WERI-Rb-1 (cell line): Measurements from ENCODE around the gene KRTAP10-2.
"Not testable (repeated sequence)": the region's sequence is repeated elsewhere in the genome, so short reads cannot be mapped to it uniquely, and the experiment has no call there.

Experiments used
- DNase-seq: peaks from one replicate; pipeline ENCODE4 v3.0.0-alpha.2; 2020
- H3K27ac ChIP-seq: fragments of 250-450 bp; sonication (Bioruptor Pico); 2 replicates; pipeline ENCODE4 v1.5.1; 2020; ENCODE audit warnings: mild to moderate bottlenecking, moderate library complexity
- H3K27me3 ChIP-seq: fragments of 250-450 bp; sonication (Bioruptor Pico); 2 replicates; pipeline ENCODE4 v1.5.1; 2021; ENCODE audit warnings: mild to moderate bottlenecking, low read depth, moderate library complexity; ENCODE audit not compliant: insufficient read depth, severe bottlenecking
- H3K36me3 ChIP-seq: fragments of 250-450 bp; sonication (Bioruptor Pico); 2 replicates; pipeline ENCODE4 v1.5.1; 2020; ENCODE audit warnings: mild to moderate bottlenecking, moderate library complexity
- H3K4me3 ChIP-seq: 2 replicates; pipeline ENCODE4 v1.5.1; 2011; ENCODE audit warnings: low read depth, mild to moderate bottlenecking, control low read depth, low read length
- H3K9me3 ChIP-seq: fragments of 250-450 bp; sonication (Bioruptor Pico); 2 replicates; pipeline ENCODE4 v1.5.1; 2021; ENCODE audit warnings: mild to moderate bottlenecking, moderate library complexity; ENCODE audit not compliant: severe bottlenecking
- TF ChIP-seq, protein P1 (sequence below): IDR thresholded peaks from 2 replicates; pipeline ENCODE4 v1.5.1; 2011; ENCODE audit warnings: low read depth, mild to moderate bottlenecking, control low read depth, inconsistent platforms, low read length

KRTAP10-2 gene

DNA sequence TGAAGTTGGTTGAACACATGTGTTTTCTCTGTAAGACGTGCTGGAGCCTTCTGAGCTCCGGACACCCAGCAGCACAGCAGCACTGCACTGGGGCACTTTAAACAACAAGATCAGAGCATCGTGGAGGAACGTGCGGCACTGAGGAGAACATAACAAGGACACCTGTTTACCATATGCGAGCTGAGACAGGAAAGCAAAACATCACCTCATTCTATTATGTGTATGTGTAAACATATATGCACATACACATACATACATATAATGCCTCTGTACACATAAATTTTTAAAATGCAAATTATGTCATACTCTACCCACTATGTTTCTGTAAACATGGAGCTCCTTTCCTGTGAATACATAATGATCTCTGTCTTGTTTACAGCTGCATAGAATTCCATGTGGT, 44.2 kb upstream of the KRTAP10-2 start:
- DNase-seq = no peak
- no peak overlapping the region for H3K4me3 ChIP-seq
- TF ChIP-seq, protein P1, sequence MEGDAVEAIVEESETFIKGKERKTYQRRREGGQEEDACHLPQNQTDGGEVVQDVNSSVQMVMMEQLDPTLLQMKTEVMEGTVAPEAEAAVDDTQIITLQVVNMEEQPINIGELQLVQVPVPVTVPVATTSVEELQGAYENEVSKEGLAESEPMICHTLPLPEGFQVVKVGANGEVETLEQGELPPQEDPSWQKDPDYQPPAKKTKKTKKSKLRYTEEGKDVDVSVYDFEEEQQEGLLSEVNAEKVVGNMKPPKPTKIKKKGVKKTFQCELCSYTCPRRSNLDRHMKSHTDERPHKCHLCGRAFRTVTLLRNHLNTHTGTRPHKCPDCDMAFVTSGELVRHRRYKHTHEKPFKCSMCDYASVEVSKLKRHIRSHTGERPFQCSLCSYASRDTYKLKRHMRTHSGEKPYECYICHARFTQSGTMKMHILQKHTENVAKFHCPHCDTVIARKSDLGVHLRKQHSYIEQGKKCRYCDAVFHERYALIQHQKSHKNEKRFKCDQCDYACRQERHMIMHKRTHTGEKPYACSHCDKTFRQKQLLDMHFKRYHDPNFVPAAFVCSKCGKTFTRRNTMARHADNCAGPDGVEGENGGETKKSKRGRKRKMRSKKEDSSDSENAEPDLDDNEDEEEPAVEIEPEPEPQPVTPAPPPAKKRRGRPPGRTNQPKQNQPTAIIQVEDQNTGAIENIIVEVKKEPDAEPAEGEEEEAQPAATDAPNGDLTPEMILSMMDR = no peak
- no peaks in the 10 kb centered on the region for H3K36me3 ChIP-seq
- H3K9me3 ChIP-seq = peaks cover 4% of the 10 kb centered on the region
- H3K27me3 ChIP-seq = no peaks in the 10 kb centered on the region
- H3K27ac ChIP-seq = no peak overlapping the region

DNA sequence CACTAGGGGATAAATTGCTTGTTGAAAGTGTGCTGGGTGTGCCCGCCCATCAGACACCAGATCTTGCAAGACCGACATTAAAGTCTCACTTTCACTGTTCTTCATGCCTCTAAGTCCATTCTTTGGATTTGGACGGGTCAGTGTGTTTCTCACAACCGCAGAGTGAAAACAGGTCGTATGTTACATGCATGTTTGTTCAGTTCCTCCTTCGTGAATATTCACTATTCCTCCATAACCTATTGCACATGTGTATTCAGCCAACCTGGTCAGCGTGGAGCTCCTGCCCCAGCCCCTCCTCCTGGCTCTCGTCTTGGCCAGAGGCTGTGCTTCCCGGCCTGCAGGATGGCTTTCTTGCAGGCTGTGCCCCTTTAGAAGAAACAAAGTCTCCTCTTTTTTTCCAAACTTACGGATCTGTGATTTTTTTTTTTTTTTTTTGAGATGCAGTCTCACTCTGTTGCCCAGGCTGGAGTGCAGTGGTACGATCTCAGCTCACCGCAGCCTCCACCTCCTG, 43.2 kb upstream of the KRTAP10-2 start:
- DNase-seq = no peak
- H3K27me3 ChIP-seq = no peaks in the 10 kb centered on the region
- no peaks in the 10 kb centered on the region for H3K36me3 ChIP-seq
- peaks cover 4% of the 10 kb centered on the region for H3K9me3 ChIP-seq
- no peak overlapping the region for H3K4me3 ChIP-seq
- no peak overlapping the region for H3K27ac ChIP-seq
- TF ChIP-seq, protein P1 = no peak

DNA sequence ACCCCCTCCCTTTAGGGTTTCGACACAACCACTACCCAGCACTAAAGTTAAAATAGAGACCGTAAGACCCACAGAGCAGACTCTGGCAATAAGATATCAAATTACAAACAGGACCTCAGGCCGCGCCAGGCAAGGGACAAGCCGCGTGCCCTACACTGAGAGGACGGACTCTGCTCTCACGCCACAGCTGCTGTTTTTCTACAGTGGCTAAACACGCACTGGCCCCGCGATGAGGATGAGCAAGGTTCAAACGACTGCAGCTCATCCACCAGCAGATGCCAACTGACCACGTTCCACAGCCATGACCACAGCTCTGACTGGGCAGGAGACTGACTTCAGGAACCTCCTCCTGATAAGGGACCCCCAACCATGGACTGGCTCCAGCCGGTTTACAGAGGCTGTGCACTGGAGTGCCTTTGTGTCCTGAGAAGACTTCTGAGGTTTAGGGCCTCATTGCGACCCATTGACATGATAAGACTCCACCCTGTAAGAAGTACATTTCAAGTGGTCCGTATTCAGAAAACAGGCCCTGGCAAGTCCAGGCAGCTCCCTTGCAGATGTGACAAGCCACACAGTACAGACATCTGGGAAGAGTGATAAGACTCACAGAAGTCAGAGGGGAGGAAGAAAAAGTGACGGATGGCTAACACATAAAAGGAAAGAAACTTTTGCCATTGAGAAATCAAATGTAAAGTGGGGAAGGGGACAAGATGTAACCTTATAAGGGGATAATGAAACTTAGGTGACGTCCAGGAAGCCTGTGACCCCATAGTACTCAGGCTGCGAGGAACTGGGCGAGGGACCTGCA, 42.5 kb upstream of the KRTAP10-2 start:
- Histone ChIP-seq H3K36me3 (no peaks in the 10 kb centered on the region), H3K9me3 (peaks cover 4% of the 10 kb centered on the region), H3K27me3 (no peaks in the 10 kb centered on the region), H3K27ac (no peak overlapping the region), H3K4me3 (no peak overlapping the region)
- TF ChIP-seq, protein P1 = no peak
- DNase-seq = no peak

DNA sequence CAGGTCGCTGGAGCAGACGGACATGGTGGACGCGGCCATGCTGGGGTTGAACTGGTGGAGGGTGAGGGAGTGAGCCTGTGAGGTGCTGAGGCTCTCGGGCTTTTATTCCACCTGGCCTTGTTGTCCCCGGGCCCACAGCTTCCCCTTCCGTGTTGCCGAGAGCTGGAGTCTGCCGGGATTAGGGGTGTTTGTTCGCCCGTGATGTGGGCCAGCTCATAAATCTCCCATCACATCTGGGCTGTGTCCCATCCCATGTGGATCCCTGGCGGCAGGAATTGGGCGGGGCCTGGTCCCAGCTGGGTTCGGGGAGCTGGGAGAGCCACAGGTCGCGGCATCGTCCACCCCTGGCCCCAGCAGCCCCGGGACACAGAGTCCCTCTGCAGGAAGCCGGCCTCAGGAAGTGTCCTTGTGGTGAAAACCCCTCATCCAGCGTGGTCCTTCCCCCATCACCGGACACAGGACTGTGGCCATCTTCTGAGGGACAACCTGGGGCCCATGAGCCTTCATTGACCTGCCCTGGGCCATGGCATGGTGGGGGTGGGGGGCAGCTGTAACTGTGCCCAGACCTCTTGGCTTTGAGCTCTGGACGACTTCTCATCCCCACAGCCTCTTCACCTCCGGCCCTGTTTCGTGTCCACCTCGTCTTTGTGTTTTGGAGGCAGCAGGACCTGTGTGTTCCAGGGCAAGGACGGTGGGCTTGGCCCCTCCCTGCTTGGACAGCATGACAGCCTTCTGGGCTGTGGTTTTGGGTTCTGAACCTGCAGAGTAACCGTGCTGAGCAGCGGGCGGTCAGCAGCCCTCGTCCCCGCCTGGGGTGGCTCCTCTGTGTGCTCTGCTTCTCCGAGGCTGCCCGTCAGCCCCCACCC, 41.4 kb upstream of the KRTAP10-2 start, which contains the start of gene KRTAP10-6:
KRTAP10-6 (minus strand) TSS at position 60 of the 866 bp plus-strand sequence; CDS start at position 39, 21 bp downstream.
- no peak for DNase-seq
- Histone ChIP-seq H3K27me3 (no peaks in the 10 kb centered on the region), H3K36me3 (no peaks in the 10 kb centered on the region), H3K27ac (no peak within 1 kb of the TSS), H3K9me3 (no peaks in the 10 kb centered on the region), H3K4me3 (no peak within 1 kb of the TSS)
- TF ChIP-seq, protein P1 = no peak

DNA sequence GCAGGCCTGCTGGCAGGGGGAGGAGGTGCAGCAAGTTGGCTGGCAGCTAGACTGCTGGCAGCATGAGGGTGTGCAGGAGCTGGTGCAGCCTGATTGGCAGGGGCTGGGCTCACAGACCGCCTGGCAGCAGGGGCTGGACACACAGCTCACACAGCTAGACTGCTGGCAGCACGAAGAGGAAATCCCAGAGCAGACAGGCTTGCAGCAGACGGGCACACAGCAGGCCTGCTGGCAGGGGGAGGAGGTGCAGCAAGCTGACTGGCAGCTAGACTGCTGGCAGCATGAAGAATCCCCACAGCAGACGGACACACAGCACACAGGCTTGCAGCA, 40.5 kb upstream of the KRTAP10-2 start:
- not testable (repeated sequence) for H3K4me3 ChIP-seq, H3K27me3 ChIP-seq, H3K9me3 ChIP-seq, DNase-seq, H3K27ac ChIP-seq, H3K36me3 ChIP-seq

DNA sequence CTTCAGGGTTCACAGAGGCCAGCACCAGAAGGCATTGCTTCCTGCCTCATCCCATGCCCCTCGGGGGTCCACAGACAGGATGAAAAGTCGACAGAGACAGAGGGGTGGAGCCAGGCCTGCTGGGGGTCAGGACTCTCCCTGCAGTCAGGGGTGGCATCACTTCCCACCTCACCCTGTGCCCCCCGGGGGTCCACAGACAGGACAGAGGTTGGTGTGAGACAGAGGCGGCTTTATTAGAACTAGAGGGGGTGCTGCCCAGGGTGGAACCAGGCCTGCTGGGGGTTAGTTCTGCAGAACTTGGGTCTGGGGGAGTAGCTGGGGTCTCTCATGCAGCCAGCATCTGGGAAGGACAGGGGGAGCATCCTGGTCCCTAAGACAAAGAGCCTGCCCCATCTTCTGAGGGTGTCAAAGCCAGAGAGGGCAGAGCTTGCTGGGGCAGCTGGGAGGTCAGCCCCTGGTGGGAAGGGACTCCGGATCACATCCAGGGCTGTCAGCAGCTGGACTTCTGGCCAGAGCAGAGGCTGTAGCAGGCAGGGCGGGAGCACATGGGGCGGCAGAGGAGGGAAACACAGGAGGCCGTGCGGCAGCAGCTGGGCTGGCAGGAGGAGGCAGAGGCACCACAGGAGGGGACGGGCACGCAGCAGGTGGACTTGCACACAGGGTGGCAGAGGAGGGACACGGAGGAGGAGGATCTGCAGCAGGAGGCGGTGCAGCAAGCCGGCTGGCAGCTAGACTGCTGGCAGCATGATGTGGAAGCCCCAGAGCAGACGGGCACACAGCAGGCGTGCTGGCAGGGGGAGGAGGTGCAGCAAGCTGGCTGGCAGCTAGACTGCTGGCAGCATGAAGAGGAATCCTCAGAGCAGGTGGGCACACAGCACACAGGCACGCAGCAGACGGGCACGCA, 39.8 kb upstream of the KRTAP10-2 start:
- H3K27me3 ChIP-seq, H3K27ac ChIP-seq, DNase-seq, H3K9me3 ChIP-seq, H3K36me3 ChIP-seq, H3K4me3 ChIP-seq: not testable (repeated sequence)
